Breast epithelium (tissue), 3 donors: ENCODE measurements around the gene NELL2.

ENCODE experiments used
- CTCF ChIP-seq, 3 donors: fragments of 450-650 bp; IDR thresholded peaks; one replicate each; pipeline ENCODE4 v1.5.1; 2016 to 2017; ENCODE audit warnings: antibody characterized with exemption in 3 of 3, mild to moderate bottlenecking in 3 of 3, moderate library complexity in 3 of 3
- POLR2AphosphoS5 ChIP-seq, 3 donors: sonication (generic); formaldehyde crosslinking; IDR thresholded peaks; one replicate each; pipeline ENCODE4 v1.6.1; 2017; ENCODE audit warnings: antibody characterized with exemption in 3 of 3

DNA sequence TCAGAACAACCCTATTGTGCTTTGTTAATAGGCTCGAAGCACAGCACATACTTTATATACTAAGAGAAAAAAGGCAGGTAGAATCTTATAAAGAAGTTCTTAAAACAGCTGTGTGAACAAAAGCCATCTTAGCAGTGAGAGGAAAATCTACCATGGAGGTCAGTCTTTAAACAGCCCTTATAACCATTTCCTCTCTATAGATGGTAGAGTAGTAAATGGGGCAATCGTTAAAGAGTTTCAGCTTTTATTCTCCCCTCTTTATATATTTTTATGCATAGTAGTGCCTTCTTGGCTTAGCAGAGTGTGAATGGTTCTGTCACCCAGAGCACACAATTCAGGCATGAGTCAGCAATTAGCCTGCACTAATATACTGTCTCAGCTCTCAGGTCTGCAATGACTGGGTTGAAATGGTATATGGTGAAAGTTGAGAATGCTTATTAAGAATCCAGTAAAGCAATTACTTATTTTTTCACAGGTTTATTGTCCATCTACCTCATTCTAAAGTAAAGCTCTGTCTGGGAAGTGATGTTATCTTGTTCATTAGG is 305.0 kb downstream of the NELL2 start:
- TF ChIP-seq POLR2AphosphoS5 (IDR thresholded peaks at IDR 0.05) (no peak), CTCF (IDR thresholded peaks at IDR 0.05) (no peak)
